B cell (primary cell): Measurements from ENCODE around the gene GLYATL3. TPM values are rescaled to one million over a fixed set of nuclear protein-coding genes. Genes with fewer than 3 reads are reported as not detected.

Source experiments
- ATAC-seq: fragments of 200-7000 bp; cut with Tn5 transposase; one replicate; pipeline ENCODE4 v1.10.0; 2021; ENCODE audit warnings: low read depth, mild to moderate bottlenecking, moderate number of reproducible peaks, moderate library complexity
- CTCF ChIA-PET: fragments of 350-600 bp; sonication (Branson Sonifier 250); formaldehyde crosslinking; loops from one replicate; lab custom pipeline; 2021; ENCODE audit warnings: antibody characterized with exemption, inconsistent platforms; lab: Charles Lee
- POLR2A ChIA-PET: fragments of 350-600 bp; sonication (Branson Sonifier 250); formaldehyde crosslinking; loops from one replicate; lab custom pipeline; 2021; ENCODE audit warnings: antibody characterized with exemption; lab: Charles Lee
- DNase-seq: peaks from one replicate; pipeline ENCODE4 v3.0.0; 2013
- H2AFZ ChIP-seq: 2 replicates; pipeline ENCODE4 v1.6.1; 2012; ENCODE audit warnings: mild to moderate bottlenecking, low read depth, low read length; ENCODE audit not compliant: insufficient read depth, poor library complexity, severe bottlenecking
- H3K27ac ChIP-seq, 2 donors: 1 replicate in 1 of 2; 2 replicates in 1 of 2; pipeline ENCODE4 v1.5.1; 2012 to 2013; ENCODE audit warnings: low read length in 2 of 2, mild to moderate bottlenecking in 2 of 2, moderate library complexity in 1 of 2
- H3K27me3 ChIP-seq, 4 experiments: fragments of 200-600 bp in 1 of 4; sonication (generic) in 1 of 4; replicated peaks in 1 of 4; 1 replicate in 2 of 4; 2 replicates in 2 of 4; pipeline versions ENCODE4 v1.6.1 to v1.7.0; 2013 to 2016; ENCODE audit warnings: low read length in 3 of 4, mild to moderate bottlenecking in 2 of 4, mixed read lengths in 1 of 4, moderate library complexity in 1 of 4; ENCODE audit not compliant: insufficient read depth in 4 of 4, control insufficient read depth in 3 of 4; ENCODE audit errors: control extremely low read depth in 1 of 4
- H3K36me3 ChIP-seq, 2 experiments: replicated peaks in 1 of 2; 1 replicate in 1 of 2; 2 replicates in 1 of 2; pipeline versions ENCODE4 v1.6.1 to v1.7.1; 2013; ENCODE audit warnings: low read length in 1 of 2; ENCODE audit not compliant: insufficient read depth in 2 of 2, control insufficient read depth in 1 of 2; ENCODE audit errors: control extremely low read depth in 1 of 2, extremely low read depth in 1 of 2
- H3K4me1 ChIP-seq, 2 donors: fragments of 200-600 bp in 1 of 2; sonication (generic) in 1 of 2; 1 replicate in 1 of 2; 2 replicates in 1 of 2; pipeline versions ENCODE4 v1.5.1 to v1.6.1; 2013 to 2017; ENCODE audit warnings: low read length in 2 of 2; ENCODE audit not compliant: control insufficient read depth in 2 of 2, insufficient read depth in 2 of 2
- H3K4me2 ChIP-seq: replicated peaks from 2 replicates; pipeline ENCODE3; 2012; ENCODE audit warnings: mild to moderate bottlenecking, low read depth, low read length; ENCODE audit not compliant: poor library complexity, severe bottlenecking
- H3K4me3 ChIP-seq, 5 experiments: fragments of 200-600 bp in 1 of 5; sonication (generic) in 1 of 5; 1 replicate in 3 of 5; 2 replicates in 2 of 5; pipeline versions ENCODE4 v1.5.1 to v1.7.0; 2011 to 2016; ENCODE audit warnings: low read length in 4 of 5, mild to moderate bottlenecking in 4 of 5, low read depth in 2 of 5, control low read depth in 1 of 5, moderate library complexity in 1 of 5; ENCODE audit not compliant: insufficient read depth in 1 of 5; ENCODE audit errors: control extremely low read depth in 1 of 5, extremely low read depth in 1 of 5
- H3K79me2 ChIP-seq: fragments of 200-600 bp; sonication (generic); one replicate; pipeline ENCODE4 v1.6.0; 2016; ENCODE audit warnings: low read length; ENCODE audit not compliant: control insufficient read depth, insufficient read depth
- H3K9ac ChIP-seq: fragments of 200-600 bp; sonication (generic); 2 replicates; pipeline ENCODE4 v1.6.1; 2017; ENCODE audit warnings: mild to moderate bottlenecking, low read length, moderate library complexity
- H3K9me3 ChIP-seq, 3 donors: one replicate each; pipeline versions ENCODE4 v1.6.1 to v1.7.1; 2013; ENCODE audit warnings: low read length in 2 of 3; ENCODE audit not compliant: control insufficient read depth in 2 of 3, insufficient read depth in 1 of 3; ENCODE audit errors: control extremely low read depth in 1 of 3
- H4K20me1 ChIP-seq: 2 replicates; pipeline ENCODE4 v1.6.0; 2012; ENCODE audit warnings: mild to moderate bottlenecking, low read length; ENCODE audit not compliant: insufficient read depth, control insufficient read depth, poor library complexity, severe bottlenecking
- H3K27ac Mint-ChIP-seq: one replicate; pipeline ENCODE4 v1.8.0; 2021; ENCODE audit warnings: mixed read lengths
- H3K27me3 Mint-ChIP-seq: one replicate; pipeline ENCODE4 v1.8.0; 2021; ENCODE audit warnings: mixed read lengths
- H3K4me1 Mint-ChIP-seq: one replicate; pipeline ENCODE4 v1.8.0; 2021; ENCODE audit warnings: mixed read lengths
- H3K4me3 Mint-ChIP-seq: one replicate; pipeline ENCODE4 v1.8.0; 2021; ENCODE audit warnings: mixed read lengths
- H3K9me3 Mint-ChIP-seq: one replicate; pipeline ENCODE4 v1.8.0; 2022; ENCODE audit warnings: mixed read lengths; ENCODE audit not compliant: insufficient read depth
- EZH2 ChIP-seq: IDR thresholded peaks from 2 replicates; pipeline ENCODE4 v1.6.1; 2012; ENCODE audit warnings: borderline replicate concordance, low read depth, mild to moderate bottlenecking, moderate library complexity, low read length; ENCODE audit not compliant: insufficient read depth, poor library complexity, severe bottlenecking
- WGBS: methylation state at CpG from one replicate; pipeline ENCODE4 v1.1.5; 2013; ENCODE audit warnings: missing lambda C conversion rate; ENCODE audit not compliant: insufficient coverage; 5-methylcytosine and 5-hydroxymethylcytosine counted together
- intact Hi-C: fragments of 100-400 bp; cut with micrococcal nuclease; formaldehyde crosslinking; loops from one replicate; pipeline ENCODE4 v1.10.0; 2022
- polyA plus RNA-seq: library from polyadenylated mRNA; depleted of rRNA; stranded (reverse); fragments of >200 nt; gene quantifications from 2 replicates; pipeline ENCODE4 v1.2.3, GENCODE V29; 2012
- total RNA-seq, 2 donors: library from RNA; stranded (reverse); fragments of 120-200 nt in 1 of 2; gene quantifications; 1 replicate in 1 of 2; 2 replicates in 1 of 2; pipeline versions ENCODE4 v1.2.3 to v1.2.4, GENCODE V29; 2013 to 2022
- TF ChIP-seq, protein P1 (sequence below): fragments of 200-600 bp; IDR thresholded peaks from one replicate; pipeline ENCODE4 v1.8.0; 2022; ENCODE audit warnings: antibody characterized with exemption, mild to moderate bottlenecking

The GLYATL3 gene
- total and polyA plus RNA-seq, 2 donors (not counting 1 experiment from before 2014, with no cell fraction given), result not detected

DNA sequence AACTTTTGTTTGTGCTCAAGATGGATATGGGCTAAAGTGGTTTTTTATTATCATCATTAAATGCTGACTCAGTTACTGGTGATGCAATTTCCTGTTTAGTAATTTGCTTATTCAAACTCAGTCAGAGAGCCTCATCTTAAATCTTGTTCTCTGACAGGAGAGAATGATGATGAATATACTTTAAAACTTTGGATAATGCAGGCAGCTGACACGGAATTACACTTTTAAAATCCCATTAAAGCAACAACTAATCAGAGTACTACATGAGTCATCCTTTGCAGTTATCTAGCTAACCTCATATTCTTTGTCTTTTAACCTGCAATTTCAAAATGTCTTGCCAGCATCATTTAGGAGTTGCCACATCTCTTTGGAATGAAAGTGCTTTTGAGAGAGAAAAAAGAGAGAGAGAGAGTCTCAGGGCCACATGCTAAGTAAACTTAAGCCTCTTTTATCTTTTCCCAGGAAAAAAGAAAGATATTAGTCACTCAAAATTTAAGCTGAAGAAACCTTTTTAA lies 41.5 kb downstream of the GLYATL3 start:
- no peaks in the 10 kb centered on the region for H3K9me3 Mint-ChIP-seq
- Histone ChIP-seq H3K27me3 (no peaks in the 10 kb centered on the region), H3K79me2 (no peaks in the 10 kb centered on the region), H2AFZ (no peak overlapping the region), H3K9me3 (no peaks in the 10 kb centered on the region), H3K9ac (no peak overlapping the region), H3K4me1 (no peaks in the 10 kb centered on the region), H3K4me3 (no peak overlapping the region), H3K36me3 (no peaks in the 10 kb centered on the region), H3K27ac (no peak overlapping the region), H3K4me2 (no peak overlapping the region), H4K20me1 (no peaks in the 10 kb centered on the region)
- no peak overlapping the region for H3K4me3 Mint-ChIP-seq
- intact Hi-C loops, result no loop called here
- ChIA-PET POLR2A (no interaction called here), CTCF (interaction anchor here (2.0 kb wide), 1 partner anchor 9 kb away, joined by 11 read pairs; no protein-coding TSS in a partner anchor)
- TF ChIP-seq, protein P1, sequence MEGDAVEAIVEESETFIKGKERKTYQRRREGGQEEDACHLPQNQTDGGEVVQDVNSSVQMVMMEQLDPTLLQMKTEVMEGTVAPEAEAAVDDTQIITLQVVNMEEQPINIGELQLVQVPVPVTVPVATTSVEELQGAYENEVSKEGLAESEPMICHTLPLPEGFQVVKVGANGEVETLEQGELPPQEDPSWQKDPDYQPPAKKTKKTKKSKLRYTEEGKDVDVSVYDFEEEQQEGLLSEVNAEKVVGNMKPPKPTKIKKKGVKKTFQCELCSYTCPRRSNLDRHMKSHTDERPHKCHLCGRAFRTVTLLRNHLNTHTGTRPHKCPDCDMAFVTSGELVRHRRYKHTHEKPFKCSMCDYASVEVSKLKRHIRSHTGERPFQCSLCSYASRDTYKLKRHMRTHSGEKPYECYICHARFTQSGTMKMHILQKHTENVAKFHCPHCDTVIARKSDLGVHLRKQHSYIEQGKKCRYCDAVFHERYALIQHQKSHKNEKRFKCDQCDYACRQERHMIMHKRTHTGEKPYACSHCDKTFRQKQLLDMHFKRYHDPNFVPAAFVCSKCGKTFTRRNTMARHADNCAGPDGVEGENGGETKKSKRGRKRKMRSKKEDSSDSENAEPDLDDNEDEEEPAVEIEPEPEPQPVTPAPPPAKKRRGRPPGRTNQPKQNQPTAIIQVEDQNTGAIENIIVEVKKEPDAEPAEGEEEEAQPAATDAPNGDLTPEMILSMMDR, result no peak
- TF ChIP-seq EZH2, result no peak
- peaks cover 5% of the 10 kb centered on the region for H3K27me3 Mint-ChIP-seq
- no peaks in the 10 kb centered on the region for H3K4me1 Mint-ChIP-seq
- ATAC-seq, result no peak
- no CpG with 5 or more reads among the region's 1 CpG for WGBS
- no peak overlapping the region for H3K27ac Mint-ChIP-seq
- DNase-seq, result no peak

DNA sequence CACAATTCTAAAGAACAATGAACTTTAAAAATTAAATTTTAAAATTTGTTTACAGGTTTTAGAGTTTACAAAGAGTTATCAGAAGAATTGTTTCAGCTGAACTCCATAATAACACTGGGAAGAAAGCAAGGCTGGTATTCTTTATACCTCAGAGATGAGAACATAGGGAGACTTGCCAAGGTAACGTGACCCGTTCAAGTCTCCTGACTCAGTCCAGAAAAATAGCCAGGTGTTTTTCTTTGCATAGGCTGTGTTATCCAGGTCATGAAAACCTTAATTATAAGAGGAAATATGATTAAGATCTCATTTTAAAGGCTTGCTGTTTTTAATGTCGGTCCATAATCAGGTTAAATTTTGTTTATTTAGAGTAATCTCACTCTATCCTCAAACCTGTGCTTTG lies 42.2 kb downstream of the GLYATL3 start:
- no peaks in the 10 kb centered on the region for H3K36me3 ChIP-seq
- intact Hi-C loops, result no loop called here
- no peaks in the 10 kb centered on the region for H4K20me1 ChIP-seq
- H3K9ac ChIP-seq, result no peak overlapping the region
- Mint-ChIP-seq H3K4me1 (no peaks in the 10 kb centered on the region), H3K9me3 (no peaks in the 10 kb centered on the region), H3K4me3 (no peak overlapping the region), H3K27me3 (peaks cover 12% of the 10 kb centered on the region), H3K27ac (no peak overlapping the region)
- no peaks in the 10 kb centered on the region for H3K79me2 ChIP-seq
- H3K9me3 ChIP-seq, result no peaks in the 10 kb centered on the region
- H3K4me1 ChIP-seq, result no peaks in the 10 kb centered on the region
- H3K4me2 ChIP-seq, result no peak overlapping the region
- no peaks in the 10 kb centered on the region for H3K27me3 ChIP-seq
- no peak for TF ChIP-seq EZH2
- TF ChIP-seq, protein P1, result no peak
- DNase-seq (no peak), ATAC-seq (no peak)
- H3K4me3 ChIP-seq, result no peak overlapping the region
- H3K27ac ChIP-seq, result no peak overlapping the region
- CTCF ChIA-PET, result interaction anchor here (2.0 kb wide), 1 partner anchor 10 kb away, joined by 11 read pairs; no protein-coding TSS in a partner anchor
- POLR2A ChIA-PET, result no interaction called here
- H2AFZ ChIP-seq, result no peak overlapping the region
- 100% methylated on average over 2 of the region's 3 CpGs for WGBS
